ENCODE data around the gene RANBP1. TPM values are rescaled to one million over a fixed set of nuclear protein-coding genes. Genes with fewer than 3 reads are reported as not detected.

The RANBP1 gene
- total and polyA plus RNA-seq, 2 of the 4 experiments (the other 2 are of a cell fraction) = 173 to 376 TPM

GRCh38 chr22:20096574-20097420 lies 19.1 kb upstream of the RANBP1 start:
- in situ Hi-C loops (cut with MboI; ENCODE audit: low sequenced_read_pairs) = no loop called here

More at GRCh38 chr22:20096574-20097420, 19.1 kb upstream of the RANBP1 start:
- Histone ChIP-seq H3K36me3 (ENCODE audit: control insufficient read depth, insufficient read depth, low read length) (peaks cover 68% of the 10 kb centered on the region), H2AFZ (replicated peaks; ENCODE audit: low read length, poor library complexity) (no peak overlapping the region), H2BK20ac (ENCODE audit: low read depth, low read length) (no peak overlapping the region), H3K23ac (ENCODE audit: low read depth, low read length) (no peak overlapping the region), H4K20me1 (ENCODE audit: insufficient read depth, low read length) (peaks cover 13% of the 10 kb centered on the region), H2AK5ac (ENCODE audit: low read depth, low read length) (no peak overlapping the region), H3K14ac (replicated peaks; ENCODE audit: low read depth, low read length) (no peak overlapping the region), H4K8ac (ENCODE audit: low read depth in 2 of 2, low read length in 2 of 2) (no peak overlapping the region), H3K4me1 (ENCODE audit: control insufficient read depth, insufficient read depth, low read length) (no peaks in the 10 kb centered on the region), H4K5ac (ENCODE audit: low read depth, low read length) (no peak overlapping the region), H3K9me3 (ENCODE audit: control insufficient read depth, insufficient read depth, low read length) (no peaks in the 10 kb centered on the region), H3K4me2 (ENCODE audit: low read depth, low read length) (no peak overlapping the region), H3K9me1 (ENCODE audit: insufficient read depth, low read length) (no peaks in the 10 kb centered on the region), H4K91ac (ENCODE audit: insufficient read depth, low read depth, low read length) (no peak overlapping the region), H2BK120ac (ENCODE audit: low read depth, low read length) (no peak overlapping the region), H3K27ac (ENCODE audit: insufficient read depth, low read length) (no peak overlapping the region), H3K79me1 (ENCODE audit: low read depth in 1 of 2, low read length in 2 of 2) (peaks cover 31 to 73% of the 10 kb centered on the region in 2 experiments), H2BK15ac (ENCODE audit: low read depth, low read length) (no peak overlapping the region), H2AK9ac (replicated peaks; ENCODE audit: low read depth, low read length, poor library complexity) (no peak overlapping the region), H3K9ac (ENCODE audit: low read depth, low read length) (no peak overlapping the region), H3K18ac (ENCODE audit: low read depth, low read length) (no peak overlapping the region), H3K4ac (ENCODE audit: low read depth, low read length) (no peak overlapping the region), H3K56ac (ENCODE audit: extremely low read depth, insufficient read depth, low read length) (no peak overlapping the region), H3K4me3 (ENCODE audit: insufficient read depth, low read depth, low read length) (no peak overlapping the region), H2BK5ac (ENCODE audit: low read depth, low read length, poor library complexity, severe bottlenecking) (no peak overlapping the region), H3K27me3 (ENCODE audit: control insufficient read depth, insufficient read depth, low read length) (no peaks in the 10 kb centered on the region)
- dilution Hi-C loops (cut with HindIII; ENCODE audit: low sequenced_read_pairs, unreplicated experiment) = no loop called here
- ChIA-PET POLR2A (ENCODE audit: unreplicated experiment) (no interaction called here), CTCF (no interaction called here)
- BruUV-seq (replicated peaks) = no TSS peak
- intact Hi-C loops (cut with micrococcal nuclease) = no loop called here
- WGBS, 2 experiments (ENCODE audit: extremely low coverage in 2 of 2, insufficient read length in 1 of 2) = no CpG with 5 or more reads among the region's 2 CpGs
- ATAC-seq (ENCODE audit: low read depth) (no peak), DNase-seq (no peak)
- no peak for TF ChIP-seq RFX5 (IDR thresholded peaks at IDR 0.05; ENCODE audit: low read depth, low read length)

All from IMR-90 (cell line).